NCI-H446 (cell line): ENCODE results near the gene CPNE6.
"Not testable (repeated sequence)": the region's sequence is repeated elsewhere in the genome, so short reads cannot be mapped to it uniquely, and the experiment has no call there.

ENCODE experiments used
- DNase-seq, 2 experiments: peaks; one replicate each; lab custom pipeline; 2025; lab: John Stamatoyannopoulos, UW

CPNE6 gene

DNA sequence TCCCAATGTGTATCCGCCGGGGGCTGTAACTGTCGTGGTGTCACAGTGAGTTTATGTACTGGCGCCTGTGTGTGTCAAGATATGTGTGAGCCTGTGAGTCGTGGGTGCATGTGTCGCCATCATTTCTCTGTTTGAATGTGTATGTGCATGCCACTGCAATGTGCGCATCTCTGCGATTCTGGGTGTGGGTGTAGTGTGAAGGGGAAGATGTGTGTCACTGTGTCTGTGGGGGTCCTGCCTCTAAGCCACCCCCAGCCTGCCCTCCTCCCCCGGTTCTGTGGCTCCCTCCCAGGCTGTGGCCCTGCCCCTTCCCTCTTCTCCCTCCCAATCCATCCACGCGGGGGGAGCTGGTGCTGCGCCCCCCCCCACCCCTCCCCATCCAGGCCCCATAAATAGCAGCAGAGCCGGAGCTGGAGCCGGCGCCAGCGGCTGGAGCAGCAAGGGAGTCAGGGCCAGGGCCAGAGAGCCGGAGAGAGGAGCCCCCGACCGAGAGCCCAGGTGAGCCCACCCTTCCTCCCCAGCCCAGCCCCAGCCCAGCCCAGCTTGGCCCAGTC lies at the start of gene CPNE6:
TSS of gene CPNE6 (plus strand) at position 419 of the 554 bp plus-strand sequence. CDS start 1,375 bp downstream, outside the sequence.
- DNase-seq, result no peak

DNA sequence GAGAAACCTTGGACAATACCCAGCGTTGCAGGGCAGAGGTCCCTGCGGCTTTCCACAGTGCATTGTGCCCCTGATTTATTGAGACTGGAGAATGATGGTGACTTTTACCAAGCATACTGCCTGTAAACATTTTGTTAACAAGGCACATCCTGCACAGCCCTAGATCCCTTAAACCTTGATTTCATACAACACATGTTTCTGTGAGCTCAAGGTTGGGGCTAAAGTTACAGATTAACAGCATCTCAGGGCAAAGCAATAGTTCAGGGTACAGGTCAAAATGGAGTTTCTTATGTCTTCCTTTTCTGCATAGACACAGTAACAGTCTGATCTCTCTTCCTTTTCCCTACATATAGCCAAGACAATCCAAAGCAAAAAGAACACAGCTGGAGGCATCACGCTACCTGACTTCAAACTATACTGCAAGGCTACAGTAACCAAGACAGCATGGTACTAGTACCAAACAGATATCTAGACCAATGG lies 46.4 kb upstream of the CPNE6 start:
- not testable (repeated sequence) for DNase-seq

DNA sequence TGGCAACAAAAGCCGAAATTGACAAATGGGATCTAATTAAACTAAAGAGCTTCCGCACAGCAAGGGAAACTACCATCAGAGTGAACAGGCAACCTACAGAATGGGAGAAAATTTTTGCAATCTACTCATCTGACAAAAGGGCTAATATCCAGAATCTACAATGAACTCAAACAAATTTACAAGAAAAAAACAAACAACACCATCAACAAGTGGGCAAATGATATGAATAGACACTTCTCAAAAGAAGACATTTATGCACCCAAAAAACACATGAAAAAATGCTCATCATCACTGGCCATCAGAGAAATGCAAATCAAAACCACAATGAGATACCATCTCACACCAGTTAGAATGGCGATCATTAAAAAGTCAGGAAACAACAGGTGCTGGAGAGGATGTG lies 41.7 kb upstream of the CPNE6 start:
- not testable (repeated sequence) for DNase-seq

DNA sequence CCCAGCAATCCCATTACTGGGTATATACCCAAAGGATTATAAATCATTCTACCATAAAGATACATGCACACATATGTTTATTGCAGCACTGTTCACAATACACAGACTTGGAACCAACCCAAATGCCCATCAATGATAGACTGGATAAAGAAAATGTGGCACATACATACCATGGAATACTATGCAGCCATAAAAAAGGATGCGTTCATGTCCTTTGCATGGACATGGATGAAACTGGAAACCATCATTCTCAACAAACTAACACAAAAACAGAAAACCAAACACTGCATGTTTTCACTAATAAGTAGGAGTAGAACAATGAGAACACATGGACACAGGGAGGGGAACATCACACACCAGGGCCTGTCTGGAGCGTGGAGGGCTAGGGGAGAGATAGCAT lies 40.0 kb upstream of the CPNE6 start:
- not testable (repeated sequence) for DNase-seq

DNA sequence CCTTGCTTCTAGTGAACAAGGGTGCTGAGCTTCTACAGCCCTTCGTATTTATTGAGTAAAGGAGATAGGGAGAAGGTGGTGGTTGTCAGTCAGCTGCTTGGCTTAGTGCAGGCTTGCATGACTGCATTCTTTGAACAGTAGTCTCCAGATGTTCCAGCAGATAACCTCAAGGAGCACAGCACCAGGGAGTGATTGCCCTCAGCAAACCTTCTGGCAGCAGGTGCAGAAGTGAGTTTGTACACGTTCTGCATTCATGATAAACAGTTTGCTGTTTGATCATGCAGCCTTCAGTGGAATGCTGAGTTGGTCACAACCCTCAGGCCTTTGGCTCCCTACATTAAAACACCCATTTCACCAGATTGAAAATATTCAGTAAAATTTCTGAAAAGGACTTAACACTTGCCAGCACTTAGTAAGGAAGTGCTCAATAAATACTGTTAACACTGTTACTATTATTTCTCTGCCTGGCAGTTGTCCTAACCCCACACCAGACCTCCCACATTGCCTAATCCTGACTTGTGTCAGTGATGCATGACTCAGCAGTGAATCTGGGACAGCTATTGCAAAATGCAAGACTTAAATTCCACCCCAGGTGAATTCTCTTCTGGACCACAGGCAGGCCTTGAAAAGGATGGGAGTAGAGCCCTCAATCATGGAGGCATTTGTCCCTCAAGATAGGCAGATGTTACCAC lies 38.5 kb upstream of the CPNE6 start:
- DNase-seq, result no peak

DNA sequence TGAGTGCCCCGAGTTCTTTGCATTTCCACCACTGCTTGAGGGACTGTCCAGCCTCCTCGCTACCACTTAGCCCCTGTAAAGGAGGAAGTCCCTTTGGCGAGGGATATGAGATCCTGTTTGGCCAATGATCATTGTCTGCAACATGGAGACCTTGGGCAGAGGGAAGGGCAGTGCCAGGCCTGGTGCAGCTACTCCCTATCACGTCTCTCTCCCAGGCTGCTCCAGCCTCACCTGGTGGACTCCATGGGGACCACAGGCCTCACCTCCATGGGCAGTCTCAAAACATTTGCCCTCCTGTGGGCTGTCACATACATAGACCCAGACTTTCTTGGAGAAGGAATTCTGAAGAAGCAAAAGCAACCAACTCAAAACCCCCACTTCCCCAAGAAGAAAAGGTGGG lies 35.6 kb upstream of the CPNE6 start:
- peak in 1 of 2 experiments; percentile 34 for DNase-seq

DNA sequence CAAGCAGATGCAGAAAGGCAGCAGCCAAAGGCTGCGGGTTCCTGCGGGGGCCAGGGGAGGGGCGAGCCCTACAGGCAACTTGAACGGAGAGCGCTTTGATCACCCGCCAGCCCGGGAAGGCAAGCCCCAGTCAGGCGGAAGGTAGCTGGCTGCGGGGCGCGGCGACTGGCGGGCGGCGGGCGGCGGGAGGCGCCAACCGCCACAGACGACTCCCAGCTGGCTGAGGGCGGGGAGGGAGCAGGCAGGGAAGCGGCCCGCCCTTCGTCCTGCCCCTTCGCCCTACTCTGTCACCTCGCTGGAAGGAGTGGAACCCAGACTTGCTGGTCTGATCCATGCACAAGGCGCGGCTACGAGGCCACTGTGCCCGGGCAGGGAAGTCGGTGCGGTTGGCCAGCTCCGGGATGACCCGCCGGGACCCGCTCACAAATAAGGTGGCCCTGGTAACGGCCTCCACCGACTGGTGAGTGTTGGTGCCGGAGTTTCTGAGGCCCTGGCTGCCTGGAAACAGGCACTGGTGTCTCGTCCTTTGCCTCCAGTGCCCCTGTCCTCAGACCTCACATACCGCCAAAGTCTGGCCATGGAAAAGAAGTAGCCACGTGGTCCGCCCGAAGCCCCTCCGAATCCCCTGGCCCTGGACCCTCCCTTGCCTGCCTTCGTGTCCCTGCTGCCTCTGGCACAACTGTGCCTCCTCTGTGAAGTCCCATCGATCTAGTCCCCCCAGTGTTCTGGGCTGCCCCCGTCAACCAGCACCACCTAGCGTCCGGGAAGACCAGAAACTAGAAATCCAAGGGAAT lies 35.0 kb upstream of the CPNE6 start:
- DNase-seq, result peak; percentile 78 to 92

DNA sequence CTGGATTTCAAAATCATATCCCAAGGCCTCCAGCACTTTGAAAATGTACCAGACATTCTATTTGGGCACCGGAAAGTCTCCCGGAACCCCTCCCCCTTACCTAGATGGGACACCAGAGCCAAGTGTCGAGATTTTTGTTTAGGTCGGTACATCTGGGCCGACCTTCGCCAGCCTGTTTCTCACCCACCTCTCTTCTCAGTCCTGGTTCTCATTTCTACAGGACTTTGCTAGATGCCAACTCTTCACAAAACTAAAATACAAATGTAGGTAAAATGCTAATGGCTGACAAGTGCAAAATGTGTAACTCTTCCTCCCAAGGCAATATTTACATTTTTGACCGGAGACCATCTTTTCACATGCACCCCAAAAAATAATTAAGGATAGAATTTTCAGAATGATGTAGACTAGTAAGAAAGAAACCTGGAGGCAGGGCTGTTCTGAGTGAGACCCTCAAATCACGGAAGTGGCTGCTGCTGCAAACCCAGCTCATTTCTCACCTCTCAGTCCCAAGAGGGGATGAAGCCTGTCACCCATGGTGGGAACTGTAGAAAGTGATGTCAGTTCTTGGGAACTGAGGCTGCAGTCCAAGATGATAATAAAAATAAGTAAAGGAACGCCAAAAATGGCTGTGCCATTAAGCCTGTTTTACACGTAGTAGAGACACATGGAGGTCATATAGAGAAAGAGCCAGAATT lies 34.3 kb upstream of the CPNE6 start:
- DNase-seq, result not testable (repeated sequence)

DNA sequence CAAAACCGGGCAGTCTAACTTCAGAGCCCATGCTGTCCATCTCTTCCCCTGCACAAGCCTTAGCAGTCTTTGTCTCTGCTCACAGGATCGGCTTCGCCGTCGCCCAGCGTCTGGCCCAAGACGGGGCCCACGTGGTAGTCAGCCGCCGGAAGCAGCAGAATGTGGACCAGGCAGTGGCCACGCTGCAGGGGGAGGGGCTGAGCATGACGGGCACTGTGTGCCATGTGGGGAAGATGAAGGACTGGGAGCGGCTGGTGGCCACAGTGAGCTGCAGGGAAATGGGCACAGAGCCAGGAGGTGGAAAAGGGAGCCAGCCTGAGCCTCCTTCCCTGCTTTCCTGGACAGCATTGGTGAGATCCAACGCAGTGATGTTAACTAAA lies 33.7 kb upstream of the CPNE6 start:
- peak; percentile 52 to 73 for DNase-seq

DNA sequence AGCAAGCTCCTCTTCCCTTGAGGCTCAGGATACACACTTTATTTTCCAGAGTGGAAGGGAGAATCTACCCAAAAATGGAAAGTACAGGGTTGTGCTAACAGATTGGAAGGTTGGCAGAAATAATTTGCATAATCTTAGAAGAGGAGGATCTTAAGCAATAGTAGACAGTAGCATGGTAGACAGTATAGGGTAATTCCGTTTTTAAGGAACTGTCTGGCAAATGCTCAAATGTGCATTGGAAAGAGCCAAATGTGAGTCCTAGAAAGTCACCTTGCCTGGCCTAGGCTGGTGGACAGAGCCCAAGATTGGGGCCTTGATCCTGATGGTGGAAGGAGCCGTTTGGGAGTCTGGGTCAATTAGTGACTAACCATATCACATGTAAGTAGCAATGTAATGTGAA lies 32.7 kb upstream of the CPNE6 start:
- DNase-seq, result no peak

DNA sequence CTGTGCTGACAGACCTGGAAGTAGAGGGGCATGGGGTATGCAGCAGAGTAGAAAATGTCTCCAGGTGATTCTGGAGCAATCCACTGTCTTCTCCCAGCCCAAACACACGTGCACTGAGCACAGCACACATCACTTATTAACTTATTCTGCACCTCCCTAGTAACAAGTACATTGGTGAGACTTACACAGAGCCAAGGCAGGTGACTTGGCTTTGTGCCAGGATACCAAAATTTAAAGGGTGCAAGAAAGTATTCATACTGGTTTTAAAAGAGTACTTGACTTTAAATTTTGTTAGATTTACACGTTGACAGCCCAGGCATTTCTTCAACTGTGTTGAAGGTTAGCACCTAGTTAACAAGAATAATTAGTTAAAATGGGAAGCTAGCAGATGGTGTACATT lies 30.7 kb upstream of the CPNE6 start:
- DNase-seq, result no peak

DNA sequence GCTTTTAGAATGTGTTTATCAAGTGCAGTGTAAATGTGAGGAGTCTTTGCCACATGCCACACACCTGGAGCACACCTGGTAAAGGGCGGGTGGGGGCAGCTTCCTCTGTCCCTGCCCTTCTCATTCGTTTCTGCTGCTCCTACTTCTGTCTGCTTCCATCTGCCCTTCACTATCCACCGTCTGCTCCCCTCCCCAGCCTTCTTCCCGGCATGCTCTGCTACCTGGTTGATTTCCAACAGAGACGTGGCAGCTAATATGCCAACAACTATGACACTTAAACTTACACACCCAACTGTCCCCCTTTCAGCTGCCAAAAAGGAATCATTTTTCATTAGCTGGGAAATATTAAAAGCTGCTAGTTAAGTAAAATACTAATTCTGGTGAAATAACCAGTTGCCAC lies 28.6 kb upstream of the CPNE6 start:
- peak; percentile 77 to 78 for DNase-seq

DNA sequence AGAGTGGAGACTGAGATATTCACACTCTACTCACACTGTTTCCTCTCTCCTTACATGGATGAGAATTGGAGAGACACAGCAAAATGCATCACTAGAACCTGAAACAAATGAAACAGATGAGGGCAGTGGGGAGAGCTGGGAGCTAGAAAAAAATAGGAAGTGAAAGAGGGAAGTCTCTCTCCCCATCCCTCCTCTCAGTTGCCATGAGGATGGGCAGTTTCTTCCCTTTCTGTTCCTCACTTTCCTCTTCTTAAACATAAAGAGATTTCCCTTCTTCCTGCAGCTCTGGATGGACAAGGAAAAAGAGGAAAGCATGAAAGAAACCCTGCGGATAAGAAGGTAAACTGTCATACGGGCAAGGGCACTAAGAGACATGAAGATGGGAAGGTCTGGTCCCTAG lies 22.4 kb upstream of the CPNE6 start:
- not testable (repeated sequence) for DNase-seq

DNA sequence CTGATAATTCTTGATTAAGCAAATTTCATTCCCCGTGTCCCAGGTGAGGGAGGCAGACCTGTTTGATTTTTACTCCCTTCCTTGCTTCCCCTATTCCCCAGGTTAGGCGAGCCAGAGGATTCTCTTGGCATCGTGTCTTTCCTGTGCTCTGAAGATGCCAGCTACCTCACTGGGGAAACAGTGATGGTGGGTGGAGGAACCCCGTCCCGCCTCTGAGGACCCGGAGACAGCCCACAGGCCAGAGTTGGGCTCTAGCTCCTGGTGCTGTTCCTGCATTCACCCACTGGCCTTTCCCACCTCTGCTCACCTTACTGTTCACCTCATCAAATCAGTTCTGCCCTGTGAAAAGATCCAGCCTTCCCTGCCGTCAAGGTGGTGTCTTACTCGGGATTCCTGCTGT lies 20.6 kb upstream of the CPNE6 start:
- not testable (repeated sequence) for DNase-seq

DNA sequence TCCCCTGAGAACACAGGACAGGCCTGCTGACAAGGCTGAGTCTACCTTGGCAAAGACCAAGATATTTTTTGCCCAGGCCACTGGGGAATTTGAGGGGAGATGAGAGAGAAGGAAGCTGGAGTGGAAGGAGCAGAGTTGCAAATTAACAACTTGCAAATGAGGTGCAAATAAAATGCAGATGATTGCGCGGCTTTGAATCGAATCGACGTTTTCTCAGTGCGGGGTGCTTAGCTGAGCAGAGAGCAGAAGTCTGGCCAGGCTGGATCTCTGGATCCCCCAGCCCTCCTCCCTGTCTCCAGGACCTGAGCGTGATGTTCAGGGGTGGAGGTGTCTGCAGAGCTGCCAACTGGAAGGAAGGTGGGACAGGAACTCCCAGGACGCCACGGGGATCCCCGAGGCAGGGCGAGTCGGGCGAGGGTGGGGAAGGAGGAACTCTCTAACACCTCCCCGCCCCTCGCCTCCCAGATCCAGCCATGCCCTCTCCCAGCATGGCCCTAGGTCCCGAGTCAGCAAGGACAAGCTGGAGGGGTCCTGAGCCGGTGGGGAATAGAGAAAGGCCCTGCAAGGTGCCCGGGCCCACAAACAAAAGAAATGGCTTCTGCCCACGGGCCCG lies 20.1 kb upstream of the CPNE6 start:
- DNase-seq, result peak in 1 of 2 experiments; percentile 34

DNA sequence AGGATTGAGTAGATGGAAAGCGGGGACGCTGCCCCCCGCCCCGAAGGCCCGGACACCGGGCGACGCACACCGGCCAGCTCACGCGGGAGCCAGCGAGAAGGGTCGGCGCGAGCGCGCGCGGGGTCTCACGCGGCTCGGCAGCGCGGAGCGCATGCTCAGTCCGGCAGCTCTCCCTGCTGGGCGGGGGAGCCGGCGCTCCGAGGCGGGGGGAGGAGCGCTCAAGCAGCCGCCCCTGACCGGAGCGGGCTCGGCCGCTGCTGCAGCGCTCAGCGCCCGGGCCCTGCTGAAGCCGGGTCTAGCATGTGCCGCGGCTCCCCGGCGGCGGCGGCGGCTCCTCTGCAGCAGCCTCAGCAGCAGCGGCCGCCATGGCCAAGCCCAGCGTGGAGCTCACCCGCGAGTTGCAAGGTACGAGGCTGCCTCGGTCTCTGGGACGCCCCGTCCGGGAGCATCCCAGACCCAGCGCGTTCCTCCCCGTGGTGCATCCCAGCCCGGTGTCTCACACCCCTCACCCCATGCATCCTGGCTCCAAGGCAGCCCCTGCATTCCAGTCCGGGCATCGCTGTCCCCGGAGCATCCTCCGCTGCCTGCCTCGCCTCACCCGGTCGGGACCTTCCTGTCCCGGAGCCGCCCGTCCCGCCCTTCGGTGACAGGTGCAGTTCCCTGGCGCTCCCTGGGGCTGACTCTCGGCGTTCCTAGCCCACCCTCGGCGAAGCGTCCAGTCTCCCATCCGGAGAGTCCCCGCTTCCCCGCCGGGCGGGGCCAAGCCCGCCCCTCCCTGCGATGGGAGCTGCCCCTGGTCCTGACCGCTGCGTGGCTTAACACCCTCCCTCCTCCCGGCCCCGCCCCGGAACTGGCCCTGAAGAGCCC lies 19.3 kb upstream of the CPNE6 start, which contains the start of gene CARMIL3:
TSS of gene CARMIL3 (plus strand) at position 221 of the 867 bp plus-strand sequence. CDS start at position 366, 145 bp downstream.
- DNase-seq, result peak in 1 of 2 experiments; percentile 88

DNA sequence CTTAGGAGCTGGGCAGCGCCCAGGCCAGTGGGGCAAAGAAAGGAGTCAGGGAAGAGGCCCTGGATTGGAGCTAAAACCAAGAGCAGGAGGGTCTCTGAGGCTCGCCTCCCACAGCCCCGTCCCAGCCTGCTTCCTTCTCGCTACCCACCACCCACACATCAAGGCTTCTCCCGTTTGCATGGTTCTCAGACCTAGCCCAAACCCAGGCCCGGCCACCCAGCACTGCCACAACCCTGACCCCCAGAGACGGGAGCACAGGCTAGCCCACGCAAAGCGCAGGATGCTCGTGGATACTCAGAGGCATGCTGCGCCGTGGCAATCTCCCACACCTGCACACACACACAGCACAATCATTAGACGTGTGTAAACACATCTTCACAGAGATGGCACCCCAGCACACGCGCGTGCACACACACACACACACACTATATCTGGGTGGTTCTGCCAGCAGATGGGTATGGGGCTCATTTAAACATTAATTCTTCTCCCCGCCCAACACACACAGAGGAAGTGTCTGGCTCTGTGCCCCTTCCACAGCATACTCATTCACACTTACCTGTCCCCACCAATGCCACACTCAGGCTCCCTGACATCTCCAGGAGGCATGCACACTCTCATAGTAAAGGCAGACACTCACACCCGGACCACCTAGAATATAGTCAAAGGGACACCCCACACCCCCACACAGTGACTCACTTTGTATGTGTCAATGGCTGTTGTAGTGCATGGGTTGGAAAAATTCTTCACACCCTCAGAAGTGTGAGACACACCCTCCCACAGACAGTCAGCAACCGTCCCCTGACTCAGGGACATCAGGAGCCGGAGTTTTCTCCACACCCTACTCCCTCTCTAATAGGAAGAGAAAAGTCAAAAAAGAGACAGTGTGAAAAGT lies 18.5 kb upstream of the CPNE6 start:
- no peak for DNase-seq

DNA sequence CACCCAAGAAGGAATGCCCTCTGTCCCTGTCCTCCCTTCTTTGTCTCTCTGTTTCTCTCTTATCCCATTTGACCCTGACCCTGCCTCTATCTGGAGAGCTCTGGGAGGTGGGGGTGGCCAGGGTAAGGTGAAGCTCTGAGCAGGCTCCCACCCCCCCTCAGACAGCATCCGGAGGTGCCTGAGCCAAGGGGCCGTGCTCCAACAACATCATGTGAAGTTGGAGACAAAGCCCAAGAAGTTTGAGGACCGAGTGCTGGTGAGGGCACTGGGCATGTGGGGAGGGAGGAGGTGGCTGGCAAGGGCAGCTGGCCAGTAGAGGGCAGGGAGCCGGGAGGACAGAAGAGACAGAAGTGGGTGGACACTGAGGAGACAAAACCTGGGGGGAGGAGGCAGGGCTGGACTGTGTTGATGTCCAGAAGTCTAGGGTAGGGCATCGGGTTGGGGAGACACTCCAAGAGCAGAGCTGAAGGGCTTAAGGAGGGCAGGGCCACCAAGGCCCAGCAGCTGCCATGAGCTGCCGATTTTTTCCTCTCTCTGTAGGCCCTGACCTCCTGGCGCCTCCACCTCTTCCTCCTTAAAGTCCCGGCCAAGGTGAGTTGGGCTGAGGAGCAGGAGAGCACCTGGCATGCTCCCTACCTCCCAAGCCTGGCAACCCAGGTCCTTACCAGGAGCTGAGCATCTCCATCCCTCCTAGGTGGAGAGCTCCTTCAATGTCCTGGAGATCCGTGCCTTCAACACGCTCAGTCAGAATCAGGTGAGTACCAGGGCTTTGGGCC lies 17.6 kb upstream of the CPNE6 start:
- DNase-seq, result no peak

DNA sequence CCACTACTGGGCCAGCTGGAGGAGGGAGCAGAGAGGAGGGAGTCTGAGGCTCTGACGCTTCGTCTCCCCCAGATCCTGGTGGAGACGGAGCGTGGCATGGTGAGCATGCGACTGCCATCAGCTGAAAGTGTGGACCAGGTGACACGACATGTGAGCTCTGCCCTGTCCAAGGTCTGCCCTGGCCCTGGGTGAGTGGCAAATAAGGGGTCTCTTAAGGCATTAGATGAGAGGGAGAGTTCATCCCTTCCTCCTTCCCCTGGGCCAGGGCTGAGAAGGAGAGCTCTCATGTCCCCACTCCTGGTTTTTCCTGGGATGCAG lies 17.1 kb upstream of the CPNE6 start:
- DNase-seq, result no peak
